Neural progenitor cell (in vitro differentiated cells): Measurements from ENCODE around the gene MGAT4B. TPM values are rescaled to one million over a fixed set of nuclear protein-coding genes. Genes with fewer than 3 reads are reported as not detected.

Experiments
- DNase-seq: peaks from one replicate; pipeline ENCODE4 v3.0.0-alpha.2; 2016; ENCODE audit warnings: low spot score
- H2AFZ ChIP-seq: fragments of 200-600 bp; sonication (generic); replicated peaks from 2 replicates; pipeline ENCODE4 v1.6.1; 2016; ENCODE audit warnings: antibody characterized with exemption
- H3F3A ChIP-seq: fragments of 200-600 bp; sonication (generic); 2 replicates; pipeline ENCODE4 v1.6.1; 2016; ENCODE audit warnings: antibody characterized with exemption, low read depth
- H3K27ac ChIP-seq: fragments of 200-600 bp; sonication (generic); 2 replicates; pipeline ENCODE4 v1.5.1; 2016; ENCODE audit warnings: mild to moderate bottlenecking
- H3K27me3 ChIP-seq: fragments of 200-600 bp; sonication (generic); 2 replicates; pipeline ENCODE4 v1.6.1; 2016; ENCODE audit warnings: mild to moderate bottlenecking, moderate library complexity
- H3K36me3 ChIP-seq: fragments of 200-600 bp; sonication (generic); 2 replicates; pipeline ENCODE4 v1.5.1; 2016
- H3K4me1 ChIP-seq: fragments of 200-600 bp; sonication (generic); 2 replicates; pipeline ENCODE4 v1.6.1; 2016; ENCODE audit warnings: mixed run types
- H3K4me2 ChIP-seq: fragments of 200-600 bp; sonication (generic); 2 replicates; pipeline ENCODE4 v1.6.1; 2016
- H3K4me3 ChIP-seq: fragments of 200-600 bp; sonication (generic); 2 replicates; pipeline ENCODE4 v1.5.1; 2016
- H3K79me2 ChIP-seq: fragments of 200-600 bp; sonication (generic); 2 replicates; pipeline ENCODE4 v1.6.1; 2016; ENCODE audit warnings: low read depth
- H3K9ac ChIP-seq: fragments of 200-600 bp; sonication (generic); 2 replicates; pipeline ENCODE4 v1.6.1; 2016
- H3K9me3 ChIP-seq: fragments of 200-600 bp; sonication (generic); 2 replicates; pipeline ENCODE4 v1.5.1; 2016; ENCODE audit warnings: low read depth
- H4K20me1 ChIP-seq: fragments of 200-600 bp; sonication (generic); 2 replicates; pipeline ENCODE4 v1.6.1; 2016; ENCODE audit warnings: low read depth
- H3K27ac Mint-ChIP-seq: 3 replicates; pipeline ENCODE4 v1.8.0; 2021; ENCODE audit warnings: mixed read lengths
- H3K27me3 Mint-ChIP-seq: 2 replicates; pipeline ENCODE4 v1.8.0; 2022; ENCODE audit warnings: low read depth, mild to moderate bottlenecking, inconsistent platforms, moderate library complexity, mixed read lengths; ENCODE audit not compliant: insufficient read depth
- H3K36me3 Mint-ChIP-seq: 3 replicates; pipeline ENCODE4 v1.8.0; 2021; ENCODE audit warnings: mixed read lengths
- H3K4me1 Mint-ChIP-seq: 3 replicates; pipeline ENCODE4 v1.8.0; 2021; ENCODE audit warnings: mixed read lengths
- H3K4me3 Mint-ChIP-seq: 3 replicates; pipeline ENCODE4 v1.8.0; 2021; ENCODE audit warnings: mild to moderate bottlenecking, moderate library complexity, mixed read lengths
- H3K9me3 Mint-ChIP-seq: 3 replicates; pipeline ENCODE4 v1.8.0; 2020; ENCODE audit warnings: mixed read lengths
- CTCF ChIP-seq: fragments of 200-600 bp; sonication (generic); IDR thresholded peaks from 2 replicates; pipeline ENCODE4 v1.5.1; 2017; ENCODE audit warnings: antibody characterized with exemption, mild to moderate bottlenecking
- EZH2 ChIP-seq: fragments of 200-600 bp; sonication (generic); IDR thresholded peaks from 2 replicates; pipeline ENCODE4 v1.6.1; 2017; ENCODE audit warnings: antibody characterized with exemption, mild to moderate bottlenecking, moderate library complexity
- EZH2phosphoT487 ChIP-seq: fragments of 200-600 bp; sonication (generic); IDR thresholded peaks from 2 replicates; pipeline ENCODE4 v1.6.1; 2017; ENCODE audit warnings: antibody characterized with exemption
- total RNA-seq: library from RNA; depleted of rRNA; stranded (reverse); fragments of >200 nt; gene quantifications from 2 replicates; pipeline ENCODE4 v1.2.3, GENCODE V29; 2015; ENCODE audit warnings: low replicate concordance

MGAT4B gene
- total RNA-seq, 1 donor from 2014 or later, result 32.1 TPM

- no peak for DNase-seq
- H3K27me3 Mint-ChIP-seq, result peaks cover 5% of the 10 kb centered on the region
- H3K36me3 Mint-ChIP-seq, result peaks cover 36% of the 10 kb centered on the region
- peaks cover 27% of the 10 kb centered on the region for H3K4me1 Mint-ChIP-seq
- no peaks in the 10 kb centered on the region for H3K9me3 ChIP-seq
- peak overlapping the region; percentile 55 for H3K4me3 Mint-ChIP-seq
- no peak overlapping the region for H3K4me3 ChIP-seq
- H3K27ac ChIP-seq, result no peak overlapping the region
- no peak overlapping the region for H3K9ac ChIP-seq
- no peaks in the 10 kb centered on the region for H3K27me3 ChIP-seq
- H3K4me1 ChIP-seq, result peaks cover 14% of the 10 kb centered on the region
- H4K20me1 ChIP-seq, result peaks cover 30% of the 10 kb centered on the region
- H3K36me3 ChIP-seq, result no peaks in the 10 kb centered on the region
- TF ChIP-seq CTCF, result no peak
- no peak for TF ChIP-seq EZH2phosphoT487
- no peak for TF ChIP-seq EZH2
- peaks cover 21% of the 10 kb centered on the region for H3K79me2 ChIP-seq
- no peak overlapping the region for H3K27ac Mint-ChIP-seq
- no peak overlapping the region for H2AFZ ChIP-seq
- H3F3A ChIP-seq, result peaks cover 8% of the 10 kb centered on the region
- H3K9me3 Mint-ChIP-seq, result peaks cover 6% of the 10 kb centered on the region
- no peak overlapping the region for H3K4me2 ChIP-seq
Observed at GRCh38 chr5:179824745-179825112, 18.1 kb upstream of the MGAT4B start.

GRCh38 chr5:179823937-179824744, 17.5 kb upstream of the MGAT4B start:
- Histone ChIP-seq H3K4me3 (no peak overlapping the region), H3K27ac (no peak overlapping the region), H3K4me2 (no peak overlapping the region), H3K79me2 (peaks cover 21% of the 10 kb centered on the region), H3K27me3 (no peaks in the 10 kb centered on the region), H3K9ac (no peak overlapping the region), H3K4me1 (peaks cover 18% of the 10 kb centered on the region), H3K36me3 (no peaks in the 10 kb centered on the region), H3F3A (peaks cover 11% of the 10 kb centered on the region), H4K20me1 (peaks cover 30% of the 10 kb centered on the region), H2AFZ (no peak overlapping the region), H3K9me3 (no peaks in the 10 kb centered on the region)
- no peak overlapping the region for H3K4me3 Mint-ChIP-seq
- H3K27me3 Mint-ChIP-seq, result peaks cover 5% of the 10 kb centered on the region
- H3K4me1 Mint-ChIP-seq, result peaks cover 29% of the 10 kb centered on the region
- no peak overlapping the region for H3K27ac Mint-ChIP-seq
- TF ChIP-seq EZH2phosphoT487, result no peak
- TF ChIP-seq CTCF, result no peak
- no peak for TF ChIP-seq EZH2
- H3K9me3 Mint-ChIP-seq, result peaks cover 2% of the 10 kb centered on the region
- no peak for DNase-seq
- peaks cover 30% of the 10 kb centered on the region for H3K36me3 Mint-ChIP-seq

- H3K27me3 Mint-ChIP-seq, result peaks cover 10% of the 10 kb centered on the region
- no peaks in the 10 kb centered on the region for H3K9me3 Mint-ChIP-seq
Observed at GRCh38 chr5:179822444-179822990, 15.9 kb upstream of the MGAT4B start.

More at GRCh38 chr5:179822444-179822990, 15.9 kb upstream of the MGAT4B start:
- H3K79me2 ChIP-seq, result peaks cover 21% of the 10 kb centered on the region
- no peak overlapping the region for H3K4me3 ChIP-seq
- no peaks in the 10 kb centered on the region for H3K9me3 ChIP-seq
- no peak overlapping the region for H2AFZ ChIP-seq
- no peak overlapping the region for H3K27ac ChIP-seq
- no peak for DNase-seq
- H3K36me3 Mint-ChIP-seq, result peaks cover 21% of the 10 kb centered on the region
- peak overlapping the region; percentile 92 for H3K4me2 ChIP-seq
- H3K27me3 ChIP-seq, result peaks cover 14% of the 10 kb centered on the region
- TF ChIP-seq CTCF (no peak), EZH2 (no peak), EZH2phosphoT487 (no peak)
- H3K9ac ChIP-seq, result no peak overlapping the region
- H4K20me1 ChIP-seq, result peaks cover 33% of the 10 kb centered on the region
- no peaks in the 10 kb centered on the region for H3K36me3 ChIP-seq
- peak overlapping the region; percentile 39 for H3K27ac Mint-ChIP-seq
- H3K4me3 Mint-ChIP-seq, result peak overlapping the region; percentile 95
- peaks cover 17% of the 10 kb centered on the region for H3F3A ChIP-seq
- H3K4me1 Mint-ChIP-seq, result peaks cover 40% of the 10 kb centered on the region
- peaks cover 26% of the 10 kb centered on the region for H3K4me1 ChIP-seq
